H1 (cell line): ENCODE results near the gene ACTN3. TPM values are rescaled to one million over a fixed set of nuclear protein-coding genes. Genes with fewer than 3 reads are reported as not detected.
A peak's percentile ranks its signal among the peaks of the same experiment; 100 is the strongest.

Experiments used
- CTCF ChIA-PET: fragments of 300-600 bp; sonication (Branson Sonifier 250); formaldehyde crosslinking; loops from one replicate; lab custom pipeline; 2021; ENCODE audit not compliant: partially characterized antibody; lab: Charles Lee
- POLR2A ChIA-PET: fragments of 300-600 bp; sonication (Branson Sonifier 250); formaldehyde crosslinking; loops from one replicate; lab custom pipeline; 2021; ENCODE audit warnings: inconsistent platforms; ENCODE audit not compliant: partially characterized antibody; lab: Charles Lee
- DNase-seq, 2 experiments: peaks; one replicate each; pipeline versions ENCODE4 v3.0.0 to v3.0.0-alpha.2; 2010 to 2022; ENCODE audit warnings: low spot score in 2 of 2, low read depth in 1 of 2, mixed read lengths in 1 of 2
- FAIRE-seq: peaks from 2 replicates; lab custom pipeline; 2011; peaks lifted over from hg19 to GRCh38; lab: Jason Lieb, UNC
- H2AFZ ChIP-seq: 2 replicates; pipeline ENCODE4 v1.8.1; 2012; ENCODE audit warnings: low read length, inconsistent platforms
- H2AK5ac ChIP-seq: 2 replicates; pipeline ENCODE4 v1.6.1; 2013; ENCODE audit warnings: low read depth, low read length
- H2BK120ac ChIP-seq: replicated peaks from 2 replicates; pipeline ENCODE3; 2013; ENCODE audit warnings: low read depth, low read length, inconsistent platforms
- H2BK12ac ChIP-seq: 2 replicates; pipeline ENCODE4 v1.6.1; 2013; ENCODE audit warnings: low read depth, low read length
- H2BK15ac ChIP-seq: 2 replicates; pipeline ENCODE4 v1.6.1; 2013; ENCODE audit warnings: low read length
- H2BK20ac ChIP-seq: 2 replicates; pipeline ENCODE4 v1.6.1; 2013; ENCODE audit warnings: low read length
- H2BK5ac ChIP-seq: 2 replicates; pipeline ENCODE4 v1.6.1; 2013; ENCODE audit warnings: low read depth, low read length
- H3K14ac ChIP-seq: 2 replicates; pipeline ENCODE4 v1.6.1; 2013; ENCODE audit warnings: inconsistent platforms; ENCODE audit not compliant: insufficient read length
- H3K18ac ChIP-seq: 2 replicates; pipeline ENCODE4 v1.6.1; 2013; ENCODE audit warnings: low read length; ENCODE audit errors: extremely low read depth
- H3K23ac ChIP-seq: 2 replicates; pipeline ENCODE4 v1.6.1; 2013; ENCODE audit warnings: inconsistent platforms; ENCODE audit not compliant: insufficient read length
- H3K23me2 ChIP-seq: 2 replicates; pipeline ENCODE4 v1.6.1; 2013; ENCODE audit warnings: low read depth, low read length
- H3K27ac ChIP-seq: 2 replicates; pipeline ENCODE4 v1.6.1; 2011; ENCODE audit warnings: low read depth, low read length, inconsistent platforms
- H3K27me3 ChIP-seq, 4 experiments: replicated peaks in 1 of 4; 1 replicate in 1 of 4; 2 replicates in 3 of 4; pipeline versions ENCODE4 v1.6.1 to v1.8.1; 2011 to 2013; ENCODE audit warnings: low read length in 3 of 4, mild to moderate bottlenecking in 3 of 4, inconsistent platforms in 2 of 4, mixed read lengths in 2 of 4, moderate library complexity in 1 of 4; ENCODE audit not compliant: control insufficient read depth in 3 of 4, insufficient read depth in 3 of 4; ENCODE audit errors: extremely low read depth in 1 of 4
- H3K36me3 ChIP-seq, 4 experiments: 2 replicates each; pipeline versions ENCODE4 v1.6.1 to v1.8.1; 2011 to 2013; ENCODE audit warnings: mild to moderate bottlenecking in 4 of 4, low read length in 3 of 4, moderate library complexity in 2 of 4, control low read depth in 1 of 4, inconsistent platforms in 1 of 4; ENCODE audit not compliant: insufficient read depth in 4 of 4, control insufficient read depth in 2 of 4
- H3K4ac ChIP-seq: replicated peaks from 2 replicates; pipeline ENCODE3; 2013; ENCODE audit warnings: low read length, low read depth, mixed read lengths, inconsistent platforms; ENCODE audit not compliant: insufficient read length
- H3K4me1 ChIP-seq, 4 experiments: replicated peaks in 1 of 4; 1 replicate in 1 of 4; 2 replicates in 3 of 4; pipeline versions ENCODE4 v1.6.1 to v1.8.1; 2011 to 2013; ENCODE audit warnings: low read length in 3 of 4, inconsistent platforms in 2 of 4, mixed read lengths in 1 of 4; ENCODE audit not compliant: insufficient read depth in 4 of 4, control insufficient read depth in 3 of 4
- H3K4me2 ChIP-seq, 2 experiments: 2 replicates each; pipeline versions ENCODE4 v1.6.1 to v1.8.1; 2011 to 2013; ENCODE audit warnings: low read depth in 2 of 2, low read length in 2 of 2, control low read depth in 1 of 2, inconsistent platforms in 1 of 2, mild to moderate bottlenecking in 1 of 2; ENCODE audit not compliant: insufficient read depth in 1 of 2
- H3K4me3 ChIP-seq, 4 experiments: fragments of 200-600, 300-600 bp in 1 of 4; sonication (generic), shearing (Covaris generic), sonication (Bioruptor Twin) in 1 of 4; 2 replicates each; pipeline versions ENCODE4 v1.5.1 to v1.8.1; 2011 to 2016; ENCODE audit warnings: low read length in 4 of 4, low read depth in 3 of 4, control low read depth in 2 of 4, inconsistent platforms in 2 of 4, mild to moderate bottlenecking in 2 of 4, mixed read lengths in 1 of 4, moderate library complexity in 1 of 4; ENCODE audit not compliant: insufficient read depth in 2 of 4; ENCODE audit errors: extremely low read depth in 1 of 4
- H3K56ac ChIP-seq: replicated peaks from 2 replicates; pipeline ENCODE3; 2013; ENCODE audit warnings: low read depth, mild to moderate bottlenecking, mixed read lengths, low read length, inconsistent platforms; ENCODE audit not compliant: insufficient read length
- H3K79me1 ChIP-seq: 2 replicates; pipeline ENCODE4 v1.6.1; 2013; ENCODE audit warnings: low read depth, low read length, control low read depth
- H3K79me2 ChIP-seq, 2 experiments: 2 replicates each; pipeline versions ENCODE4 v1.6.1 to v1.8.1; 2012 to 2013; ENCODE audit warnings: low read length in 2 of 2, mild to moderate bottlenecking in 2 of 2, inconsistent platforms in 1 of 2; ENCODE audit not compliant: insufficient read depth in 2 of 2, control insufficient read depth in 1 of 2
- H3K9ac ChIP-seq, 4 experiments: replicated peaks in 1 of 4; 1 replicate in 1 of 4; 2 replicates in 3 of 4; pipeline versions ENCODE4 v1.6.1 to v1.8.1; 2011 to 2013; ENCODE audit warnings: low read depth in 3 of 4, low read length in 3 of 4, control low read depth in 2 of 4, mild to moderate bottlenecking in 2 of 4, moderate library complexity in 2 of 4, inconsistent platforms in 1 of 4; ENCODE audit errors: extremely low read depth in 1 of 4
- H3K9me3 ChIP-seq, 2 experiments: 2 replicates each; pipeline versions ENCODE4 v1.6.1 to v1.8.1; 2012 to 2013; ENCODE audit warnings: mild to moderate bottlenecking in 2 of 2, moderate library complexity in 2 of 2, control low read depth in 1 of 2, inconsistent platforms in 1 of 2, low read depth in 1 of 2, low read length in 1 of 2, mixed read lengths in 1 of 2; ENCODE audit not compliant: insufficient read depth in 2 of 2
- H4K20me1 ChIP-seq, 2 experiments: replicated peaks in 1 of 2; 2 replicates each; pipeline versions ENCODE3 to v1.8.1; 2011 to 2013; ENCODE audit warnings: inconsistent platforms in 2 of 2, low read length in 2 of 2, mild to moderate bottlenecking in 1 of 2; ENCODE audit not compliant: insufficient read depth in 2 of 2, control insufficient read depth in 1 of 2
- H4K5ac ChIP-seq: 2 replicates; pipeline ENCODE4 v1.6.1; 2013; ENCODE audit warnings: low read length, low read depth, mixed read lengths, inconsistent platforms; ENCODE audit not compliant: insufficient read length
- H4K8ac ChIP-seq: 2 replicates; pipeline ENCODE4 v1.8.0; 2013; ENCODE audit warnings: mild to moderate bottlenecking, moderate library complexity, low read length, inconsistent platforms; ENCODE audit not compliant: insufficient read depth; ENCODE audit errors: extremely low read depth
- H4K91ac ChIP-seq: replicated peaks from 2 replicates; pipeline ENCODE3; 2013; ENCODE audit warnings: low read length, mixed read lengths, inconsistent platforms; ENCODE audit not compliant: insufficient read length
- CTCF ChIP-seq, 3 experiments: IDR thresholded peaks; 1 replicate in 2 of 3; 2 replicates in 1 of 3; pipeline versions ENCODE4 v1.5.1 to v1.6.1; 2011; ENCODE audit warnings: low read length in 3 of 3, mild to moderate bottlenecking in 3 of 3, inconsistent platforms in 2 of 3, low read depth in 1 of 3, moderate library complexity in 1 of 3; ENCODE audit not compliant: insufficient read depth in 1 of 3; ENCODE audit errors: control extremely low read depth in 1 of 3
- EGR1 ChIP-seq: IDR thresholded peaks from 2 replicates; pipeline ENCODE4 v1.6.1; 2011; ENCODE audit warnings: low read depth, low read length, borderline replicate concordance
- MAX ChIP-seq: IDR thresholded peaks from 2 replicates; pipeline ENCODE4 v1.6.1; 2012; ENCODE audit warnings: inconsistent platforms
- RAD21 ChIP-seq, 2 experiments: IDR thresholded peaks in 1 of 2; conservative IDR thresholded peaks in 1 of 2; 2 replicates each; pipeline ENCODE4 v1.6.1; 2011; ENCODE audit warnings: low read depth in 2 of 2, low read length in 2 of 2, improper control_type of control experiment in 1 of 2, inconsistent platforms in 1 of 2, mild to moderate bottlenecking in 1 of 2, moderate library complexity in 1 of 2
- TBP ChIP-seq: IDR thresholded peaks from 2 replicates; pipeline ENCODE4 v1.6.1; 2011; ENCODE audit warnings: low read depth, low read length, improper control_type of control experiment
- TEAD4 ChIP-seq: IDR thresholded peaks from 2 replicates; pipeline ENCODE4 v1.6.1; 2012; ENCODE audit warnings: low read depth, low read length, inconsistent platforms, mixed read lengths
- USF2 ChIP-seq: IDR thresholded peaks from 2 replicates; pipeline ENCODE4 v1.6.1; 2011; ENCODE audit warnings: low read length, improper control_type of control experiment
- WGBS, 2 experiments: shearing (Covaris generic) in 1 of 2; methylation state at CpG; one replicate each; pipeline versions ENCODE4 v1.1.6 to v1.1.7; 2013 to 2015; ENCODE audit warnings: low lambda C conversion rate in 2 of 2, mixed read lengths in 2 of 2, inconsistent platforms in 1 of 2, low coverage in 1 of 2, missing lambda C conversion rate in 1 of 2; ENCODE audit not compliant: insufficient replicate concordance in 2 of 2, insufficient coverage in 1 of 2, insufficient read length in 1 of 2; ENCODE audit errors: extremely low coverage in 1 of 2, missing lambda C conversion rate in 1 of 2; 5-methylcytosine and 5-hydroxymethylcytosine counted together
- polyA plus RNA-seq, 7 experiments: library from polyadenylated mRNA; depleted of rRNA in 3 of 7; stranded (reverse) in 5 of 7; unstranded in 2 of 7; fragments of >200 nt in 5 of 7; fragments of 200-250 nt in 2 of 7; gene quantifications; 1 replicate in 5 of 7; 2 replicates in 1 of 7; 4 replicates in 1 of 7; pipeline versions ENCODE4 v1.2.1 to v1.2.3, GENCODE V29; 2011 to 2013; ENCODE audit warnings: missing spikeins in 2 of 7, mixed read lengths in 2 of 7
- total RNA-seq: library from RNA; stranded (reverse); fragmentation: NEBNext Ultra II Directional; extraction: Animal tissue kit (Norgen Biotek cat#: 25700); gene quantifications from 2 replicates; pipeline ENCODE4 v1.2.1, GENCODE V29; 2021

The ACTN3 gene
- total and polyA plus RNA-seq, 2 of the 8 experiments (the other 6 are each of a cell fraction or from before 2014, with no cell fraction given): 30.8 to 36.7 TPM

GRCh38 chr11:66579017-66579606 lies 32.4 kb downstream of the ACTN3 start:
- Histone ChIP-seq H2BK15ac (peak overlapping the region; percentile 65), H4K91ac (no peak overlapping the region), H2BK12ac (peak overlapping the region; percentile 94; the same call in 1 of the 2 replicates), H2AFZ (peak overlapping the region; percentile 90; the same call in 1 of the 2 replicates), H3K79me1 (no peaks in the 10 kb centered on the region), H2BK5ac (no peak overlapping the region), H3K23me2 (no peaks in the 10 kb centered on the region), H3K14ac (no peak overlapping the region), H3K4me2 (0 out of 4 replicates have a peak overlapping the region, but pooled peaks of 1 of the 2 experiments have one; percentile 5), H3K56ac (no peak overlapping the region), H3K27me3 (peaks cover 0 to 6% (median 1%) of the 10 kb centered on the region in 4 experiments; a peak in 2 of 7 replicates), H2AK5ac (no peak overlapping the region), H2BK120ac (no peak overlapping the region), H3K27ac (no peak overlapping the region), H3K4me3 (no peak overlapping the region), H4K8ac (0 out of 2 replicates have a peak overlapping the region, but pooled peaks have one; percentile 12), H3K4ac (no peak overlapping the region), H3K9ac (no peak overlapping the region), H3K9me3 (peaks cover 2 to 4% of the 10 kb centered on the region in 2 experiments; a peak in 2 of 4 replicates), H3K18ac (no peak overlapping the region), H4K5ac (no peak overlapping the region), H3K4me1 (peaks cover 0 to 6% (median 4%) of the 10 kb centered on the region in 4 experiments; a peak in 5 of 7 replicates), H3K23ac (no peak overlapping the region), H2BK20ac (no peak overlapping the region), H4K20me1 (no peaks in the 10 kb centered on the region), H3K36me3 (no peaks in the 10 kb centered on the region), H3K79me2 (no peaks in the 10 kb centered on the region)
- POLR2A ChIA-PET: interaction anchor here (0.7 to 6.8 kb wide), 8 partner anchors 10 to 265 kb away, joined by 3 to 51 read pairs (median 4); partner anchors contain the start of genes CCDC87, CCS, CTSF and RBM4B
- CTCF ChIA-PET: interaction anchor here (0.7 to 6.2 kb wide), 23 partner anchors 10 to 1265 kb away, joined by 3 to 46 read pairs (median 4); partner anchors contain the start of genes CCDC87, CCS, CTSF and RBM14
- WGBS, 2 experiments: 31% methylated on average over 25 of the region's 25 CpGs; no CpG with 5 or more reads in 1 of the 2 experiments
- DNase-seq (peak in 1 of 2 experiments; percentile 97), FAIRE-seq (no peak)
- TF ChIP-seq EGR1 (peak; percentile 84; the same call in 1 of the 2 replicates), MAX (peak; percentile 73), CTCF (IDR thresholded peaks at IDR 0.05; ENCODE audit: control extremely low read depth in 1 of 3, insufficient read depth in 1 of 3, low read depth in 1 of 3, low read length in 3 of 3) (peak; percentile 81 to 94 (median 90)), TBP (0 out of 2 replicates have a peak, but pooled peaks have one; percentile 9), RAD21 (IDR thresholded peaks at IDR 0.05 in 1 of 2, conservative IDR thresholded peaks at IDR 0.05 in 1 of 2; ENCODE audit: low read depth in 2 of 2, low read length in 2 of 2) (peak; percentile 75 to 78), USF2 (no peak), TEAD4 (peak; percentile 84)
